Gastrocnemius medialis (tissue), 4 donors: ENCODE results near the gene WDFY2.

Experiments used
- POLR2A ChIP-seq, 2 donors: fragments of 450-650 bp; IDR thresholded peaks; one replicate each; pipeline ENCODE4 v1.6.1; 2017; ENCODE audit warnings: antibody characterized with exemption in 2 of 2, mild to moderate bottlenecking in 2 of 2, moderate library complexity in 2 of 2
- TF ChIP-seq, protein P1 (sequence below), 5 experiments: fragments of 450-650 bp in 3 of 5; fragments of 200-600 bp in 2 of 5; sonication (generic) in 2 of 5; IDR thresholded peaks in 4 of 5; conservative IDR thresholded peaks in 1 of 5; 1 replicate in 4 of 5; 2 replicates in 1 of 5; pipeline ENCODE4 v1.5.1; 2016 to 2019; ENCODE audit warnings: antibody characterized with exemption in 5 of 5, mild to moderate bottlenecking in 3 of 5, moderate library complexity in 3 of 5

DNA sequence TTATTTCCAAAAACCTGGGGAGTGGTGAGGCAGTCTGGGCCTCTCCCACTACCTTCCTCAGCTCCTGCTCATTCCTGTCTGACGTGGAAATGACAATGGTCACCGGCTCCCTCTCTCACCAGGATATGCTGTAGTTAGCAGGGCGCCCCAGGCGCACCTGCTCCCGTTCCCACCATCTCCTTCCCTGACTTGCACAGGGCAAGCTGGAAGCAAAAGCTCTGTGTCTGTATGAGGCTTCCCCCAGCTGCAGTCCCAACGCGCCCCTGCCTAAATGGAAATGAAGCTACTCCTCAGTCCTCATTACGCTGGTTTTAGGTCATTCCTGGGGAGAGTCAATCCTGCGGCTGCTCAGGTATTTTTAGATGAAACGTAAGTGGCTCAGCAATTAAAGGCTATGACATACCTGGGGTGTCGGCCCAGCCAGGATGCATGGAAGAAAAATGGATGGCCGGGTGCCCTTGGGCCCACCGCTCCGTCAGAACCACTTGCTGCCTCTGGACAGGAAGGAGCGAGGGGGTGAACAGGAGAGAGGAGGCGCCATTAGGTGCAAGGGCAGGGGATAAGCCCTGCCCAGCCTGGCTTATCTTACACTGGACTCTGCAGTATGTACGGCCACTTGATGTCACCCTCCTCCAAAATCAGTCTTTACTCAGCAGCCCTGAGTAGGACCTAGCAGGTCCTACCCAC, 187.3 kb downstream of the WDFY2 start:
- no peak for TF ChIP-seq POLR2A (IDR thresholded peaks at IDR 0.05)
- TF ChIP-seq, protein P1, sequence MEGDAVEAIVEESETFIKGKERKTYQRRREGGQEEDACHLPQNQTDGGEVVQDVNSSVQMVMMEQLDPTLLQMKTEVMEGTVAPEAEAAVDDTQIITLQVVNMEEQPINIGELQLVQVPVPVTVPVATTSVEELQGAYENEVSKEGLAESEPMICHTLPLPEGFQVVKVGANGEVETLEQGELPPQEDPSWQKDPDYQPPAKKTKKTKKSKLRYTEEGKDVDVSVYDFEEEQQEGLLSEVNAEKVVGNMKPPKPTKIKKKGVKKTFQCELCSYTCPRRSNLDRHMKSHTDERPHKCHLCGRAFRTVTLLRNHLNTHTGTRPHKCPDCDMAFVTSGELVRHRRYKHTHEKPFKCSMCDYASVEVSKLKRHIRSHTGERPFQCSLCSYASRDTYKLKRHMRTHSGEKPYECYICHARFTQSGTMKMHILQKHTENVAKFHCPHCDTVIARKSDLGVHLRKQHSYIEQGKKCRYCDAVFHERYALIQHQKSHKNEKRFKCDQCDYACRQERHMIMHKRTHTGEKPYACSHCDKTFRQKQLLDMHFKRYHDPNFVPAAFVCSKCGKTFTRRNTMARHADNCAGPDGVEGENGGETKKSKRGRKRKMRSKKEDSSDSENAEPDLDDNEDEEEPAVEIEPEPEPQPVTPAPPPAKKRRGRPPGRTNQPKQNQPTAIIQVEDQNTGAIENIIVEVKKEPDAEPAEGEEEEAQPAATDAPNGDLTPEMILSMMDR (IDR thresholded peaks at IDR 0.05 in 4 of 5, conservative IDR thresholded peaks at IDR 0.05 in 1 of 5), result no peak
